Activated naive CD4-positive, alpha-beta T cell treated with Interleukin-2 at 50 U/mL for 16 hours (primary cell): Measurements from ENCODE around the gene ASCC2.
"Not testable (repeated sequence)": the region's sequence is repeated elsewhere in the genome, so short reads cannot be mapped to it uniquely, and the experiment has no call there.

ENCODE experiments used
- DNase-seq: peaks from one replicate; pipeline ENCODE4 v3.0.0-alpha.2; 2020

The ASCC2 gene

GRCh38 chr22:29782061-29782845, 55.8 kb downstream of the ASCC2 start:
- no peak for DNase-seq

DNA sequence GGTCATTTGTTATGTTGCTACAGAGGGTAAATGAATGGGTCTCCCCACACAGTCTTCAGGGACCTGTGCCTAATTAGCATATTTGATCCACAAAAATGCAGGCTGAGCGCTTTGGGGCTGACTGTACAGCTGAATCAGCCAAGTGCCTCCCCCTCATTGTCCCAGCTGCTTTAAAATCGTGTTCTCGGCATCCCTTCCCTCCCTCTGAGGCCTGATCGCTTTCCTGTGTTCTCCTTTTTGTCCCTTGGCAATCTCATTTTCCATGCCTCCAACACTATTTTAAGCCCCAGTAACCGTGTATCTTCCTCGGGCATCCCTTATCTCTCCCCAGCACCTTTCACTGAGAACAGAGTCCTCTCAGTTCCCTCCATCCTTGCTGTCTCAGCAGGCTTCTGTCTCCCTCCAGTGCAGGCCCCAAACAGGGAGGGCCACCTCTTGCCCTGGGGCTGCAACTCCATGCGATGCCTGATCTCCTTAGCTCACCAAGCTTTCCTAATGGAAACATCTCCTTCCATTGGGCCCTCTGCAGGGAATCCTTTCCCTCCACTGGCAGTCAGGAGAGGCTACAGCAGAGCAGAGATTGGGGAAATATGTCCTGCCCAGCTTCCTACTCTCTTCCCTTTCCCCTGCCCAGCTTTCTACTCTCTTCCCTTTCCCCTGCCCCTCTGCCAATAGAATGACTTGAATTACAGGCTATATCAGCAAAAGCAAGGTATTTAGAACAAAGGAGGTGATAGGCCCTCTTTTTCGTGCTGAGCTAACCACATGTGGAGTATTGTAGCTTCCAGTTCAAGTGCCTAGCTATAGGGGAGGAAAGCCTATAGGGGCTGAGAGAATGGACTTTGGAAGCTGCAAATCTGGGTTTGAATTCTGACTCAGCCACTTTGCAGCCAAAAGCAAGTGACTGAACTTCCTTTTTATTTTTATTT, 57.1 kb downstream of the ASCC2 start:
- DNase-seq, result no peak

DNA sequence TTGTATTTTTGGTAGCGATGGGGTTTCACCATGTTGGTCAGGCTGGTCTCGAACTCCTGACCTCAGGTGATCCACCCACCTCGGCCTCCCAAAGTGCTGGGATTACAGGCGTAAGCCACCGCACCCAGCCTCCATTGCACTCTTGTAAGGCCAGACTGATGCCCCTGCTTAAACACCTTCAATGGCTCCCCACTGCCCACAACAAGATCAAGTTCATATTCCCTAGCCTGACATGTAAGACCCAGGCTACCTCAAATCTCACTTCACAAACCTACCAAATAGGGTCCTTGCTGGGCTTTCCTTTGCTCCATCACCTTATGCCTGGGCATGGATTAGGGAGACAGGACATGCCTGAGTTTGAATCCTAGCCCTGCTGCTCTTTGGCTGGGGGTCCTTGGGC, 57.9 kb downstream of the ASCC2 start:
- no peak for DNase-seq

DNA sequence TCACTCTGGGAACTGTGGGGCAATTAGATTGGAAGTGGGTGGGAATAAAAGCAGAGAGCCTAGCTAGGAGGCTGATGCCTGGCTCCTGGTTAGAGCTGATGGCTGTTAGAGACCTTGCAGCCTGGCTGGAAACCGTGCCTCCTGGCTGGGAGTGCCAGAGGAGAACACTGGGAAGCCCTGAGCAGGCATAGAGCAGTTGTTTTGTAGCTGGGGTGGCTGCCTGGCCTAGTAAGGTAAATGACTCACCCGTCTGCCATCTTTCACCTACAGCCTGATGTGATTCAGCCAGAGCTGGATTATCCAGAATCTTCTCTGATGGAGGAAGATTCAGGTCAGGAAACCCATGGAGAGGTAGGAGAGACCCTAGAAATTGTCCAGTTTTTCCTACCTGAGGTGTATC, 64.8 kb downstream of the ASCC2 start:
- DNase-seq, result no peak

GRCh38 chr22:29772170-29772641, 65.9 kb downstream of the ASCC2 start:
- DNase-seq, result no peak

DNA sequence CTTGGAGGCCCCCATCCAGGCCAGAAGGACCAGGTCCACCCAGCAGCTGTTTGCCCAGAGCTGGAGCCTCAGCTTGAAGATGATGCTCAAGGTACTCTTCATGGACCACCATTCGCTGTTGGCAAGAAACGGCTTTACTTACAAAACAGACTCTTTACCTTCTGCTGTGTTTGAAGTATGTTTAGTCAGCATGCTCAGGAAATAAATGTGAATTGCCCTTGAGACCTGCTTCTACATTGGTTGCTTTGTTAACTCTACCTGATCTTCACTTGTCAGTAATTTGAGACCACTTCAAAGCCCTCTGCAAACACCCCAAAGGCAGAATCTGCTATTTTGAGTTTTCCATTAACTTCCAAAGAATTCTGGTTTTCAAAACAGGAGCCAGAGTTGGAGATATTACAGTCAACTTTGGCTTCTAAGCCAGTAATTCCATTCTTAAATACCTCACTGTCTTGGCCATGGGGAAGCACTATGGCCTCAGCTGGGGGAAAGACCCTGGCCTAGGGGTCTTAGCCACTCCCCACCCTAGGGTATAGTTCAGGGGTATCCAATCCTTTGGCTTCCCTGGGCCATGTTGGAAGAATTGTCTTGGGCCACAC, 68.3 kb downstream of the ASCC2 start:
- no peak for DNase-seq

DNA sequence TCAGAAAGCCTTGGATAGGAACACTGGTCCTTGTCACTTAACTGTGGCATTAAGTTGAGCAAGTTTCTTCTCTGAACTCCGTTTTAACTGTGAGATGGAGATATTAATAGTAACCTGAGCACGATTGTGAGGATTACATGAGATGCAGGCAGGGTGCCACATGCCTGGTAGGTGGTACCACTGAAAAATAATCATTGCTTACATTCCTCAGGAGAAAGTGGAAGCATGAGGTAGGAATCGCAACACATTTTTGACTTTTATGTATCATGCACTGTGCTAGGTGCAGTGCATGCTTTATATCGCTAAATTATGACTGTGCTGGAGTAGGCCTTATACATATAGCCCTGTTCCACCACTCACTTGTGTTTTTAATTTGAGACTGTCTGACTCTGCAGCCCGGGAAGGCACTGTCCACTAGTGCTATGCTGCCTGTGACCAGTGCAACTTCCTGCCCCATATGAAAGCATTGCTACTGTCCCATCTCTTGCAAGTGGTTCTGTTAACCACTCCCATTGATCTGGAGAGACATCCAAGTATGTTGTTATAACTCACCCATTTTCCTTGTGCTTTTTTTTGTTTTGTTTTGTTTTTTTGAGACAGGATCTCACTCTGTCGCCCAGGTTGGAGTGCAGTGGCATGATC, 69.9 kb downstream of the ASCC2 start:
- no peak for DNase-seq

DNA sequence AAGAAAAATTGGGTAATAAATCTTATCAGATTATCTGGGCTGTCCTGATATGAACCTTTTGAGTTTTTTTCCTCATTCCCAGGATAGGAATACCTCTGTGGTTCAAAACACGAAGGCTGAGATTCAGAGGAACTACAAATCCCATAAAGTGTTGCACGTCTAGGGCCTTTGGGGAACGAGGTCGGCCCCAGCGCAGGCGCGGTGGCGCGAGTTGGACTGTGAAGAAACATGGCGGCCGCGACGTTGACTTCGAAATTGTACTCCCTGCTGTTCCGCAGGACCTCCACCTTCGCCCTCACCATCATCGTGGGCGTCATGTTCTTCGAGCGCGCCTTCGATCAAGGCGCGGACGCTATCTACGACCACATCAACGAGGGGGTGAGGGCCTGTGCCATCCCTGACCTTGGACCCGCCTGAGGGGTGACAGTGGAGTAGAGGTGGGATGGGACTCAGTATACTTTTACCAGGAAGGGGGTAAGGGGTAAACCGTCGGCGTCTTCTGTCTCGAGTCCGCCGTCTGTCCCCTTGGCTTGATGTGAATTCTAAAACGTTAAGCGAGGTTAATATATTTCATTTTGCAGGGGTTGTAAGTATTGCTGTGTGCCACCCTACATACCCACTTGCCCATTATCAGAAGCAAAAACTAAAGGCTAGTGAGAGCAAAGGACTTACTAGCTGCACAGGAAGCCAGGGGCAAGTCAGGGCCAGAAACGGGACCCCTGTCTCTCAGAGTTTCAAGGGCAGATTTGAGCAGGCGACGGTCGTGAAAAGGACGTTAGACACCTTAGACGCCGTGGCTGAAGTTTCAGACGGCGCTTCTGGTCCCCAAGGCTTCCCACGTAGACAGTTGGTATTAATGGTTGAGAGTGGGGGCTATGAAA, 70.7 kb downstream of the ASCC2 start, which contains the start of gene UQCR10:
Gene UQCR10 (plus strand): TSS at position 199 of the 881 bp plus-strand sequence. CDS start 30 bp downstream, at position 229.
- DNase-seq, result peak; percentile 94

- peak; percentile 93 for DNase-seq
These were observed 71.4 kb downstream of the ASCC2 start, which contains the start of gene ZMAT5 for GRCh38 chr22:29766632-29767170. ZMAT5 (minus strand) TSS chr22:29767007; CDS start chr22:29748544, 18,463 bp downstream.

GRCh38 chr22:29765905-29766631, 72.0 kb downstream of the ASCC2 start:
- DNase-seq, result peak; percentile 39

GRCh38 chr22:29762263-29762662, 75.8 kb downstream of the ASCC2 start:
- DNase-seq, result no peak

DNA sequence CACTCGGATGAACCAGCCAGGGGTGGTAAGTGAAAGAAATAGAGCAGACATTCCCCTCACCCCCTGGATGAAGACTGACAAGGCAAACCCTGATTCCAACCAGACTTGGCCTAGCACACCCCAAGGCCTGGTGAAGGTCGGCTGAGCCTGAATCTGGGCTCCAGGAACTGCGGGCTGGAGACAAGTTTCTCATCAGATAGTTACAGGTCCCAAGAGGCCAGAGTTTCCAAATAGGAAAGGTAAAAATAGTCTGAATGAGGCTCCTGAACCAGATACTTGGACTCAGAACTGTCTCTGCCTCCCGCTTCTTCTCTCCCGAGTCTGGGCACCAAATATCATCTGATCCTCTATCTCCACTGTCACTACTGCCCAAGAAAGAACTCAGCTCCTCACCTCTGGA, 79.1 kb downstream of the ASCC2 start:
- no peak for DNase-seq

GRCh38 chr22:29758068-29758622, 79.9 kb downstream of the ASCC2 start:
- DNase-seq, result no peak

DNA sequence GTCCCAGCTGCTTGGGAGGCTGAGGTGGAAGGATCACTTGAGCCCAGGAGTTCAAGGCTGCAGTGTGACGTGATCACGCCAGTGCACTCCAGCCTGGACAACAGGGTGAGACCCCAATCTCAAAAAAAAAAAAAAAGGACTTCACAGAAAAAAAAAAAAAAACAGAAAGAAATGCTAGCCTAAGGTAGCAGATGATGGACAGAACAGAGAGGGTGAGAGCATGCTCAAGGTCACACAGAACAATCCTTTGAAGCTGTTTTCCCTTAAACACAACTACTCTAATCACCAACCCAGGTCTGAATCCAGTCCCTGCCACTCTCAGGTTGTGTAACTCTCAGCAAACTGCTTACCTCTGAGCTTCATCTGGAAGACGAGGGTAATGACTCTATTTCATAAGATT, 81.0 kb downstream of the ASCC2 start:
- DNase-seq, result no peak

DNA sequence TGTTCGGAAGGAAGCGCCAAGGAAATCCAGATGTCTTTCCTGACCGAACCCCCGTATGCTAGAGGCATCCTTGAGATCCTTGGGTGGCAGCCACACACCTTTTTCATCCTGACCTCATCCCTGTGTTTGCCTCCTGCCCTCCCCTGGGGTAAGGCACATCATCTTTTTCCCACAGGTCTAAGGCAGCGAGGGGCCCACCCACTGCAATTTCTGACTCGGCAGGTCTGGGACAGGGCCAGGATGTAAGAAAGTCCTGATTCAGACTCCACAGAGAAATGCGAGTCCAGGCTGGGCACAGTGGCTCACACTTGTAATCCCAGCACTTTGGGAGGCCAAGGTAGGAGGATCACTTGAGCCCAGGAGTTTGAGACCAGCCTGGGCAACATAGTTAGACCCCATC, 81.7 kb downstream of the ASCC2 start:
- no peak for DNase-seq

DNA sequence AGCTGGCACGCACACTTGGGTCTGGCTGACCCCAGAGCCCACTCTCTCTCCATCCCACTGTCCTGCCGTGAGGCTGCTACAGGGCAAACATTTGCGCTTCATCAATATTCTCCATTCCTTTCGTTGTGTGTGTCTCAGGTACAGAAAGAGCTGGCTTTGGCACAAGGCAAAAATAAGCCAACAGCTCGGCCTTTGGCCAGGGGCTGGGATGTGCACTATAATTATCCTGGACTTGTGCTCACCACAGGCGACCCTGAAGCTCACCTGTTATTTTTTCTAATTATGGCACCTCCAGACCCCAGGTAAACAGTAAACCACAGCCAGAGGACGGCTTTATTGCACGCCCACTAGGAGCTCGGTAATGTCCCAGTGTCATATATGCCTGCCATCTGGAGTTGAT, 82.2 kb downstream of the ASCC2 start:
- DNase-seq, result no peak

GRCh38 chr22:29754658-29755395, 83.2 kb downstream of the ASCC2 start:
- DNase-seq, result not testable (repeated sequence)

- DNase-seq, result no peak
These were observed 84.0 kb downstream of the ASCC2 start for GRCh38 chr22:29753808-29754657.

GRCh38 chr22:29751669-29752068, 86.4 kb downstream of the ASCC2 start:
- DNase-seq, result no peak
